Measurements from ENCODE around the gene CTDSPL. TPM values are rescaled to one million over a fixed set of nuclear protein-coding genes. Genes with fewer than 3 reads are reported as not detected.
A peak's percentile ranks its signal among the peaks of the same experiment; 100 is the strongest.

The CTDSPL gene
- total and polyA plus RNA-seq, 10 of the 15 experiments (the other 5 are each of a cell fraction or from before 2014, with no cell fraction given): 0.05 to 0.51 (median 0.18) TPM; not detected in 6

DNA sequence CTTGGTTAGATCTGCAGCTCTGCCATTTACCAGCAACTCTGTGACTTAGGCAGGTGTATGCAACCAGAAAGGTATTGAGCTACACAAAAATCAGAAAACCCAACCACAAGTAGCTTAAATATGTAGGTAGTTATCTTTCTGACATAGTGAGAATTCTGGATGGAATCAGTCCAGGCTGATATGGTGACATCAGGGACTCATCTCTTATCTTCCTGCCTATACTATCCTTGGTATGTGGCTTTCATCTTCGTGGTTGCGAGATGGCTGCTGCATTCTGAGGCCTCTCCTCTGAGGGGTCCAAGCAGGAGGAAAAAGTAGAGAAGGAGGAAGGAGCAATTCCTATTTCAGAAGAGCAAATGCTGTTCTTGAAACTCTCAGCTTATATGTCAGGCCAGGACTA, 40.0 kb downstream of the CTDSPL start:
- Histone ChIP-seq H3K27me3 (replicated peaks in 1 of 2; ENCODE audit: control insufficient read depth in 2 of 2, insufficient read depth in 2 of 2, low read length in 1 of 2) (no peaks in the 10 kb centered on the region), H3K9ac (ENCODE audit: control insufficient read depth, insufficient read depth, low read length) (no peak overlapping the region), H2AFZ (ENCODE audit: control insufficient read depth, low read depth, low read length) (no peak overlapping the region), H3K79me2 (ENCODE audit: control insufficient read depth, insufficient read depth, low read length) (no peaks in the 10 kb centered on the region), H4K20me1 (ENCODE audit: control insufficient read depth, insufficient read depth) (no peaks in the 10 kb centered on the region), H3K27ac (ENCODE audit: control insufficient read depth, insufficient read depth) (no peak overlapping the region), H3K4me1 (ENCODE audit: control insufficient read depth, insufficient read depth, low read length) (peaks cover 13% of the 10 kb centered on the region), H3K9me3 (replicated peaks; ENCODE audit: control insufficient read depth, insufficient read depth, low read length) (no peaks in the 10 kb centered on the region), H3K4me3 (no peak overlapping the region), H3K36me3 (ENCODE audit: control insufficient read depth in 2 of 2, insufficient read depth in 2 of 2, low read length in 1 of 2) (no peaks in the 10 kb centered on the region), H3K4me2 (ENCODE audit: control insufficient read depth, insufficient read depth) (no peak overlapping the region)
- BruUV-seq (replicated peaks): no TSS peak
- WGBS (ENCODE audit: insufficient coverage, insufficient replicate concordance, low lambda C conversion rate, missing lambda C conversion rate): 52% methylated on average over 2 of the region's 2 CpGs
- ATAC-seq: no peak
- FAIRE-seq: no peak
- TF ChIP-seq NFXL1 (IDR thresholded peaks at IDR 0.05; ENCODE audit: borderline replicate concordance): no peak
- in situ Hi-C loops (cut with MboI) (no loop called here), intact Hi-C loops (cut with micrococcal nuclease; ENCODE audit: unreplicated experiment) (no loop called here)
- ChIA-PET RAD21 (ENCODE audit: unreplicated experiment) (no interaction called here), POLR2A (no interaction called here), CTCF (interaction anchor here (1.3 kb wide), 1 partner anchor 9 kb away, joined by 3 read pairs; no protein-coding TSS in a partner anchor), SMC1A (ENCODE audit: uncharacterized antibody, unreplicated experiment) (no interaction called here)
- no peak for DNase-seq (ENCODE audit: low read depth, low spot score)

DNA sequence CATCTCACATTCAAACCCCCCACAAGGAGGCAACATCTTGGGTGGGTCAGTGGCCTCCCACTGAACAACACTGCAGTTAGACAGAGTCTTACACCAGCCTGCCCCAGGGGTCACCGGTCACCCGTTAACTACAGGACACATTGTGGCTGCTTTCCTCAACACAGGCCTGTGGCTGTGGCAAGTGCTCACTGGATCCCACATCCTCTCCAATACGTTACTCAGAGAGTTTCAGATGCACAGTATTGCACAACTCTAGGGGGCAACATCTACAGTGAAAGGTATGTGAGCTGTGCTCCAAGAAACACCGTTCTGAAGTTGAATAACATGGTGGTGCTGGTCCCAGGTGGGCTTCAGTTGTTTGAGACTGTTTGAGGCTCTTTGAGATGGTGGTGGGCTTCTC, 41.0 kb downstream of the CTDSPL start:
- H4K20me1 ChIP-seq (ENCODE audit: control insufficient read depth, insufficient read depth): no peaks in the 10 kb centered on the region
- H3K27me3 ChIP-seq (replicated peaks in 1 of 2; ENCODE audit: control insufficient read depth in 2 of 2, insufficient read depth in 2 of 2, low read length in 1 of 2): no peaks in the 10 kb centered on the region
- in situ Hi-C loops (cut with MboI) (no loop called here), intact Hi-C loops (cut with micrococcal nuclease; ENCODE audit: unreplicated experiment) (no loop called here)
- POLR2A ChIA-PET: no interaction called here
- FAIRE-seq: no peak
- RAD21 ChIA-PET (ENCODE audit: unreplicated experiment): no interaction called here
- 42% methylated on average over 4 of the region's 4 CpGs for WGBS (ENCODE audit: insufficient coverage, insufficient replicate concordance, low lambda C conversion rate, missing lambda C conversion rate)
- SMC1A ChIA-PET (ENCODE audit: uncharacterized antibody, unreplicated experiment): interaction anchor here (0.7 kb wide), 1 partner anchor 13 kb away, joined by 3 read pairs; no protein-coding TSS in a partner anchor
- no peak overlapping the region for H3K27ac ChIP-seq (ENCODE audit: control insufficient read depth, insufficient read depth)
- no peak for TF ChIP-seq RBBP5 (conservative IDR thresholded peaks at IDR 0.05)
- TF ChIP-seq, protein P1, sequence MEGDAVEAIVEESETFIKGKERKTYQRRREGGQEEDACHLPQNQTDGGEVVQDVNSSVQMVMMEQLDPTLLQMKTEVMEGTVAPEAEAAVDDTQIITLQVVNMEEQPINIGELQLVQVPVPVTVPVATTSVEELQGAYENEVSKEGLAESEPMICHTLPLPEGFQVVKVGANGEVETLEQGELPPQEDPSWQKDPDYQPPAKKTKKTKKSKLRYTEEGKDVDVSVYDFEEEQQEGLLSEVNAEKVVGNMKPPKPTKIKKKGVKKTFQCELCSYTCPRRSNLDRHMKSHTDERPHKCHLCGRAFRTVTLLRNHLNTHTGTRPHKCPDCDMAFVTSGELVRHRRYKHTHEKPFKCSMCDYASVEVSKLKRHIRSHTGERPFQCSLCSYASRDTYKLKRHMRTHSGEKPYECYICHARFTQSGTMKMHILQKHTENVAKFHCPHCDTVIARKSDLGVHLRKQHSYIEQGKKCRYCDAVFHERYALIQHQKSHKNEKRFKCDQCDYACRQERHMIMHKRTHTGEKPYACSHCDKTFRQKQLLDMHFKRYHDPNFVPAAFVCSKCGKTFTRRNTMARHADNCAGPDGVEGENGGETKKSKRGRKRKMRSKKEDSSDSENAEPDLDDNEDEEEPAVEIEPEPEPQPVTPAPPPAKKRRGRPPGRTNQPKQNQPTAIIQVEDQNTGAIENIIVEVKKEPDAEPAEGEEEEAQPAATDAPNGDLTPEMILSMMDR (IDR thresholded peaks at IDR 0.05 in 2 of 3, conservative IDR thresholded peaks at IDR 0.05 in 1 of 3; ENCODE audit: control insufficient read depth in 2 of 3, extremely low read depth in 1 of 3, insufficient read depth in 1 of 3, low read depth in 3 of 3, low read length in 3 of 3): 0 out of 6 replicates have a peak, but pooled peaks of 1 of the 3 experiments have one; percentile 7
- H3K36me3 ChIP-seq (ENCODE audit: control insufficient read depth in 2 of 2, insufficient read depth in 2 of 2, low read length in 1 of 2): no peaks in the 10 kb centered on the region
- CTCF ChIA-PET: interaction anchor here (1.0 kb wide), 1 partner anchor 282 kb away, joined by 3 read pairs; no protein-coding TSS in a partner anchor
- no peaks in the 10 kb centered on the region for H3K9me3 ChIP-seq (replicated peaks; ENCODE audit: control insufficient read depth, insufficient read depth, low read length)
- H3K4me3 ChIP-seq: no peak overlapping the region
- ATAC-seq: no peak; the same call in 2 of the 3 replicates
- no peaks in the 10 kb centered on the region for H3K79me2 ChIP-seq (ENCODE audit: control insufficient read depth, insufficient read depth, low read length)
- no TSS peak for BruUV-seq (replicated peaks)
- no peak for DNase-seq (ENCODE audit: low read depth, low spot score)
- no peak overlapping the region for H3K9ac ChIP-seq (ENCODE audit: control insufficient read depth, insufficient read depth, low read length)
- H3K4me1 ChIP-seq (ENCODE audit: control insufficient read depth, insufficient read depth, low read length): peaks cover 23% of the 10 kb centered on the region
- no peak overlapping the region for H2AFZ ChIP-seq (ENCODE audit: control insufficient read depth, low read depth, low read length)
- H3K4me2 ChIP-seq (ENCODE audit: control insufficient read depth, insufficient read depth): no peak overlapping the region

Measured in GM12878 (cell line).